ENCODE data around the gene DIDO1. TPM values are rescaled to one million over a fixed set of nuclear protein-coding genes. Genes with fewer than 3 reads are reported as not detected.
"Not testable (repeated sequence)": the region's sequence is repeated elsewhere in the genome, so short reads cannot be mapped to it uniquely, and the experiment has no call there.

The DIDO1 gene
- total RNA-seq, 1 donor from 2014 or later, result 58.1 TPM

DNA sequence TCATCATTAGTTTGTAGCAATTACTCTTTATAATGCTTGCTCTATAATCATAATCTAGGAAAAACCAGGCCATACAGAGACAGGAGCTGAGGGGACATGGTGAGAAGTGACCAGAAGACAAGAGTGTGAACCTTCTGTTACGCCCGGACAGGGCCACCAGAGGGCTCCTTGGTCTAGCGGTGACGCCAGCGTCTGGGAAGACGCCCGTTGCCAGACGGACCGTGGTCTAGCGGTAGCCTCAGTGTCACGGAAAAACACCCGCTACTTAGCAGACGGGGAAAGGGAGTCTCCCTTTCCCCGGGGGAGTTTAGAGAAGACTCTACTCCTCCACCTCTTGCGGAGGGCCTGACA lies 52.6 kb downstream of the DIDO1 start:
- Mint-ChIP-seq H3K4me1 (ENCODE audit: unreplicated experiment) (peaks cover 19% of the 10 kb centered on the region), H3K27ac (peak overlapping the region; percentile 90)
- H3K9me3 Mint-ChIP-seq; H3K27me3 Mint-ChIP-seq; H3K4me3 Mint-ChIP-seq; DNase-seq (ENCODE audit: extremely low spot score, unreplicated experiment); H3K36me3 Mint-ChIP-seq: not testable (repeated sequence)
- TF ChIP-seq CTCF (conservative IDR thresholded peaks at IDR 0.05), result peak; percentile 72

- no peak for DNase-seq (ENCODE audit: extremely low spot score, unreplicated experiment)
- no peaks in the 10 kb centered on the region for H3K9me3 Mint-ChIP-seq
- H3K36me3 Mint-ChIP-seq, result no peaks in the 10 kb centered on the region
- H3K27ac Mint-ChIP-seq, result peak overlapping the region; percentile 90
- H3K27me3 Mint-ChIP-seq, result peaks cover 6% of the 10 kb centered on the region
- peaks cover 19% of the 10 kb centered on the region for H3K4me1 Mint-ChIP-seq (ENCODE audit: unreplicated experiment)
- no peak for TF ChIP-seq CTCF (conservative IDR thresholded peaks at IDR 0.05)
- no peak overlapping the region for H3K4me3 Mint-ChIP-seq
These were observed 53.0 kb downstream of the DIDO1 start for GRCh38 chr20:62873280-62873679.

DNA sequence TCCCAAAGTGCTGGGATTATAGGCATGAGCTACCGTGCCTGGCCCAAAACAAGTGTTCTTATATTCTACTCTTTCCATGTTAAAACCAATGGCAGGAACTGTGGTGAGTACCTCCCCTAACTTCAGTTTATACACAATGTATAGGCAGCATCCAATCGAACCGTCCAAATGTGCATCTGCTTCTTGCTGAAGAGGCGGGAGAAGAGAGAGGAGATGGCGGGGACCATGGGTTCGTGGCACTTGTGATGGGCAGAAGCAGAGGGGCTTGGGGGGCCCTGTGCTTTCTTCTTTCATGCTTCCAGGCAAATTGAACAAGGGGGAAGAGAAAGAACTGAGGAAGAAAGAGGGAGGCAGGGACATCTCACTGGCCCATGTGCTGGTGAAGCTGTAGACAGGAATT lies 53.4 kb downstream of the DIDO1 start:
- H3K36me3 Mint-ChIP-seq, result no peaks in the 10 kb centered on the region
- no peak overlapping the region for H3K4me3 Mint-ChIP-seq
- H3K27ac Mint-ChIP-seq, result no peak overlapping the region
- H3K4me1 Mint-ChIP-seq (ENCODE audit: unreplicated experiment), result peaks cover 19% of the 10 kb centered on the region
- TF ChIP-seq CTCF (conservative IDR thresholded peaks at IDR 0.05), result no peak
- H3K27me3 Mint-ChIP-seq, result peaks cover 6% of the 10 kb centered on the region
- DNase-seq (ENCODE audit: extremely low spot score, unreplicated experiment), result no peak
- H3K9me3 Mint-ChIP-seq, result no peaks in the 10 kb centered on the region

GRCh38 chr20:62872184-62872847 lies 54.0 kb downstream of the DIDO1 start:
- peaks cover 19% of the 10 kb centered on the region for H3K4me1 Mint-ChIP-seq (ENCODE audit: unreplicated experiment)
- peaks cover 9% of the 10 kb centered on the region for H3K27me3 Mint-ChIP-seq
- H3K36me3 Mint-ChIP-seq, result no peaks in the 10 kb centered on the region
- no peak for TF ChIP-seq CTCF (conservative IDR thresholded peaks at IDR 0.05)
- no peak for DNase-seq (ENCODE audit: extremely low spot score, unreplicated experiment)
- H3K9me3 Mint-ChIP-seq, result no peaks in the 10 kb centered on the region
- no peak overlapping the region for H3K27ac Mint-ChIP-seq
- H3K4me3 Mint-ChIP-seq, result no peak overlapping the region

- H3K4me1 Mint-ChIP-seq (ENCODE audit: unreplicated experiment), result peaks cover 17% of the 10 kb centered on the region
- no peak overlapping the region for H3K4me3 Mint-ChIP-seq
- H3K27ac Mint-ChIP-seq, result no peak overlapping the region
- H3K9me3 Mint-ChIP-seq, result no peaks in the 10 kb centered on the region
- no peak for DNase-seq (ENCODE audit: extremely low spot score, unreplicated experiment)
- H3K27me3 Mint-ChIP-seq, result peaks cover 23% of the 10 kb centered on the region
- H3K36me3 Mint-ChIP-seq, result peaks cover 5% of the 10 kb centered on the region
- TF ChIP-seq CTCF (conservative IDR thresholded peaks at IDR 0.05), result no peak
These were observed 62.1 kb downstream of the DIDO1 start for GRCh38 chr20:62864207-62864606.

Data from type B pancreatic cell (in vitro differentiated cells).